PFSK-1 (cell line): ENCODE results near the gene GSTA4.

Source experiments
- POLR2AphosphoS5 ChIP-seq: IDR thresholded peaks from 2 replicates; pipeline ENCODE4 v1.6.1; 2012; ENCODE audit warnings: low read depth, mild to moderate bottlenecking, control low read depth, low read length, moderate library complexity
- SIN3A ChIP-seq: IDR thresholded peaks from 2 replicates; pipeline ENCODE4 v1.6.1; 2012; ENCODE audit warnings: mild to moderate bottlenecking, low read length, moderate library complexity, borderline replicate concordance; ENCODE audit not compliant: insufficient read depth
- TAF1 ChIP-seq: IDR thresholded peaks from 2 replicates; pipeline ENCODE4 v1.6.1; 2012; ENCODE audit warnings: low read length, control low read depth, borderline replicate concordance; ENCODE audit not compliant: insufficient read depth

GRCh38 chr6:52933778-52934177, 61.3 kb downstream of the GSTA4 start:
- TF ChIP-seq TAF1: no peak
- TF ChIP-seq POLR2AphosphoS5: no peak
- no peak for TF ChIP-seq SIN3A
